Measurements from ENCODE around the gene HBZ.
"Not testable (repeated sequence)": the region's sequence is repeated elsewhere in the genome, so short reads cannot be mapped to it uniquely, and the experiment has no call there.

Gene HBZ

DNA sequence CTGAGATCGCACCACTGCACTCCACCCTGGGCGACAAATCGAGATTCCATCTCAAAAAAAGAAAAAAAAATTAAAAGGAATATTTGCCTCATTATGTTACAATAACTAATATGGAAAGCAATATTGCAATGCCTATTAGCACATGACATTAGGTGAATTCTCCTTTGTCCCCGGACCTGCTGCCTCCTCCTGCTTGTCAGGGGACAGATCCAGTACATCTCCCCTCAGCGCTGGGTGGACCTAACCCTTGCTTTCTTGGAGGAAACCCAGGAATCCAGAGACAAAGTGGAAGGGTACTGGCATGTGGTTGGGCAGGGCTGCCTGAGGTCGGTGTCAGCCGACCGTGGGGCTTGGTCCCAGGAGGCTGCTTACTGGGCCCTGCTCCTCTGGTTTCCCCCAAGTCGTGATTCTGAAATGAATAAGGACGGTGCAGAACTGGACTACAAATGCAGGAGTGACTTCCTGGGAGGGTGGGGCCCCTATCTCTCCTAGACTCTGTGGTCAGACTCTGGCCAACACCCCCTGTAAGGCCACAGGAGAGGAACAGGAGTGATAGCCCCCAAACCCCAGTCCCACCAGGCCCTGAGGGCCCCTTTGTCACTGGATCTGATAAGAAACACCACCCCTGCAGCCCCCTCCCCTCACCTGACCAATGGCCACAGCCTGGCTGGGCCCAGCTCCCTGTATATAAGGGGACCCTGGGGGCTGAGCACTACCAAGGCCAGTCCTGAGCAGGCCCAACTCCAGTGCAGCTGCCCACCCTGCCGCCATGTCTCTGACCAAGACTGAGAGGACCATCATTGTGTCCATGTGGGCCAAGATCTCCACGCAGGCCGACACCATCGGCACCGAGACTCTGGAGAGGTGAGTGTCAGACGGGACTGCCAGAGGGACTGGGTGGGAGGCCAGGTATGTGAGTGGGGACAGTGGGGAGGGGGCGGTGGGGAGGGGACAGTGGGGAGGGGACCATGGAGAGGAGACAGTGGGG, at the start of gene HBZ:
Gene HBZ, plus strand, starts transcription at position 504 of the 988 bp plus-strand sequence. Its CDS starts 266 bp downstream, at position 770.
- no peak for DNase-seq (ENCODE audit: low spot score)

DNA sequence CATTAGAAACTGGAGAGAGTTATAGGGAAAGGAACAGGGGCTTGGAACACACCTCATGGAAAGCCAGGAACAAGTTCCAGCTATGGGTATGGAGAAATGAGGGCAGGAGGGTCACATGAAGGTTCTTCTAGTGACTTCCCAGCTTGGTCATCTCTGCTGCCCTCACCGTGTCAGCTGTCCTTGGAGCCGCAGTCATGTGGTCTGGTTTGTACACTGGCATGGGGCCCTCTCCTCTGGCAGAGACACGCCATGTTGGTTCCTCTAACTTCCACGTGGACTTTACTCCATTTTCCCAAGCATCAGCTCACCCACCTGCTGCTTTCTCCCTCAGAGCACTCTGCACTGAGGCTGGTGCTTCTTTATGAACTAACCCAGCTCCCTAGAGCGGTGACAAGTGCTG, 48.1 kb upstream of the HBZ start:
- no peak for DNase-seq (ENCODE audit: low spot score)

DNA sequence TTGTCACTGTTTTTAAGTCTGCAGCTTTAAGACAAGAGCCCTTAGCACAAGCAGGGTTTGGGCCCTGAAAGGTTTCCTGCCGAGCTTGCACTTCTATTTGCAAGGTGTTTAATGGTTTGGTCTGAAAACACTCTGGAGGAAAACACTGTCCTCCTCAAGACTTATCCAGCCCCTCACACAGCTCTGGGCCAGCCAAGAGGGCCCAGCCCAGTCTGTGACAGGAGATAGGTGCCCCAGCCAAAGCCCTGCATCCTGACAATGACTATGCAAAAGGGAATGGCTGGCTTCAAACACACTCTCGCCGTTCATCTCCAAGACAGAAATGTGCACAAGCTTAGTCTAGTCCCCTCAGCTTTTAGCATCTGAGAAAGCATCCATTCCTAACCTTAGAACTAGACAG, 47.5 kb upstream of the HBZ start:
- no peak for DNase-seq (ENCODE audit: low spot score)

DNA sequence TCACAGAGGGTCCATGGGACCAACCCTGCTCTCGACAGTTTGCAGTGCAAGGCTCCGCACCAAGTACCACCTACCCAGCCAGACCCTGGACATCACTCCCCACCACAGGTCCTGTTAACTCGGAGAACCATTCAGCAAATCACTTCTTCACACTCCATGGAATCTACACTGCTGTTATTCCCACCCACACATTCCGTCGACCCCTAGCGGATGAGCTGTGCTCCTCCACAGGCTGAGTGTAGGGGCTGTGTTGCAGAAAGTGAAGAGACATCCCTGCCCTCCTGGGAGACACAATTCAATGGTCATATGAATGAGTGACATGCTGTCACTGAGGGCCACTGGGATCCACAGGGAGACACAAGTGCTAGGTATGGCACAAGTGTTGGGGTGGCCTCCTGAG, 46.9 kb upstream of the HBZ start:
- no peak for DNase-seq (ENCODE audit: low spot score)

DNA sequence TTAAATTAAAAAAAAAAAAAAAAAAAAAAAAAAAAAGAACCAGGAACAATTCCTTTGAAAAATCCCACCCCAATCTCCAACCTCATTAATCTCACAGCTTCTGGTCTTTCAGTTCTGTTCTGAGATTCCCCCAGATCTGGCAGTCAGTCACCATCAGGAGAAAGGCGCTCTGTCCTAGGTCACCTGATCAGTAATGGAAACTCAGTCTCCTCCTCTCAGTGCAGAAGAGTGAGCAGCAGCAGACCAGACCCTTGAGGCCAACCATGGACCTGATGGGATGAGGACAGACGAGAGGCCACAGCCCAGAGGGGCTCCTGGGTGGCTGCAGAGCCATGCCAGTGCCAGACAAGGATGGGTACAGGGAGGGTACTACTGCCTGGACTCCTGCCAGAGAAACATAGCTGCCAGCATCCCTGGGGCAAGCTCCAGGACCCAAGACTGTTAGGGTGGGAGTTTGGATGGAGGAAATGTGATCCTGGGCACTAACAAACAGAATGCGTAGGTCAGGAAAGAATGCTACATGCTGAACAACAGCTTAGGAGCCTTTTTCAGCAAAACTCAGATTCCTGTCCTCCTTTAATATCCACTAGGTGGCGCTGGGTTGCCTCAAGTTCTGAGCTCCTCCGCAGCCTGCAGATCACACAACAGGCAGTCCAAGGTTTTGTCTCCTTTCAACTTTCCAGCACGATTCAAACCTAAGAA, 45.7 kb upstream of the HBZ start:
- peak; percentile 78 for DNase-seq (ENCODE audit: low spot score)

DNA sequence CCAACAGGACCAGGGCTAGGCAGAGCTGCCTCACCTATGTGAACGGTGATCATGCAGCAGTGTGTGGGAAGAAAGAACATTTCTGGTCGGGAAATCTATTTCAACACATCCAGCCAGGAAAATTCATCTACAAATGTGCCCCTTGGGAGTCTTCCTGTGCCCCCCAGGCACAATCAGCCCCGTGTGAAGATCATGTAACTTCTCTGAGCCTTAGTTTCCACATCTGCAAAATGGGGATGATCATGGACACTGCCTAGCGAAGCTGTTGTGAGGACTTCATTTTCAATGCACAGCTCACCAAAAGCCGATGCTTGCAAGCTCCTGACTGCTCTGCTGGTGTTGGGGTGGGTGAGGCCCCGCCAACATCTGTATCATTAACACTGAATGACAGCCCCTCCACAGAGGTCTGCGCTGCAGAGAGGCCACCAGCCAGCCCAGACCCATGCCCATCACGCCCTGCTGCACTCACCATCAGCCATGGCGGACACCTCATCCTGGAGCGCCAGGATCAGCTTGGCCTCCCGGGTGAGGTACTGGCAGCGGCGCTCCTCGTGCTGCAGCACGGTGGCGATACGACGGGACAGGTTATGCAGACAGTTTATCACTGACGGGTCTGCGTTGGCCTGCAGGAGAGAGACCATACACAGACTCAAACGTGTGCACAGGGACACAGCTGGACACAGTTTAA, 40.1 kb upstream of the HBZ start:
- no peak for DNase-seq (ENCODE audit: low spot score)

DNA sequence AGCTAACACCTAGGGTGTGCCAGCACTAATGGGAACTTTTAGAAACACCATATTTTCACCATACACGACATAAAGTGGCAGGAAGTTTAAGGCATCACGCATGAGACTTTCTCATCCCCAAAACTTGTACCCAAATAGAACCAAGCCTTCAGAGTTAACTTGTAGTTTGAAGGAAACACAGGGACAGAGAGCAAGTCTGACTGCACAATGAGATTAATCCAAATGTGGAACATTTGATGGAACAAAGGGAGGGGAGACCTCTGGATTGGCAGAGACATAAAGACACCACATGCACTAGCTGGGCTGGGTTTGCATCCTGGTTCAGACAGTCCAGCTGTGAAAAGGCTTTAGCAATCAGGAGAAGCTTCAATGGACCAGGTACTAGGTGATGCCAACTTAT, 38.1 kb upstream of the HBZ start:
- no peak for DNase-seq (ENCODE audit: low spot score)

DNA sequence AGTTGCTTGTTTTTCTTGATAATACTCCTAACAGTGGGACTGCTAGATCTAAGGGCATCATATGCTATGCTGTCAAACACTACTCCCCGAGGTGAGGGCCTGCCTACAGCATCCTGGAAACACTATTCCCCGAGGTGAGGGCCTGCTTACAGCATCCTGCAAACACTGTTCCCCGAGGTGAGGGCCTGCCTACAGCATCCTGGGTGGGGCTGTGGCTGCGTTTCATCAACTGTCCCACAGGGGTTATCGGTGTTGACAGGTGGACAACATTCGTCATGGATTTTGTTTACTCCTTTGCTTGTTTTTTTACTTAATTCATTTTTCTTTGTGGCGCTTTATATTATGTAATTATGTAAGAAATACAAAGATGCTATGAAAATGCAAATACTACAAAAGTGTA, 36.4 kb upstream of the HBZ start:
- DNase-seq (ENCODE audit: low spot score) = no peak

DNA sequence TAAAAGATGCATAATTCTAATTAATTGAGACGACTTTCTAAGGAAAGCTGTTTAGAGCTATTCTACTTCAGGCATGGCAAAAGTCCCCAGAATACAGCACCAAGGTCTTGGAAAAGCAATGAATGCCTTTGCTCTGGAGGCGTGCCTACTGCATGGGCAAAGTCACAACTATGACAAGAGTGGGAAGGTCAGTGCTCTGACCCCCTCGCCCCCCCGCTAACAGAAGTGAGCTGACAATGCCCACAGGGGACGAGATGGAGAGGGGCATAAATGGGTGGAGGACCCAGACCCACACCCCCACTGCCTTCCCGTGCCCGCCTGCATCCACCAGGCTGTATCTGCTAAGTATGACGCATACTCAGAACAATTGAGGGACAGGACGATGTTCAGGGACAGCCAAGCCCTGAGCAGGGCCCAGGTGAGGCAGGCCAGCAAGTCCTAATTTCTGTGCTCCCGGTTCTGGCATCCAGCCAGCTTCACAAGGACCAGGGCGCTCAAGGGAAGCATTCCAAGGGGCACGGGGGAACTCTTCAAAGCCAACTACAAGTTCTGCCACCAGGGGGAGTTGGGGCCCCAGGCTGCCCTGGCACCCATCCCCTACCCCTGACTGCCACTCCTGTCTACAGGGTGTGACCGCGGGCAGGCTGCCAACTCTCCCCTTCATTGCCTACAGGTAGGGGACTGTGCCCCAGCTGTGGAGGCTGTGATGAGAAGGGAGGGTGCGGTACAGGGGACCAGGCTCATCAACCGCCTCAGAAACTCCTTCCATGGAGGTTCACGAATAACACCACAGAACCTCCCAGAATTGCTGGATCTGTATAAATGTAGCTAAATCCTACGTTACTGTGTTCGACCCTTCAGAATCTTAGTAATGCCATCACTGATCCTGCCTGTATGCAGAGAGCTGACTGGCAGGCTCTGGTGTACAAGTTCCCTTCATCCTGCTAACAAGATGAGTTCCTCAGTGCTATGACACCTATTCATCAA, 34.8 kb upstream of the HBZ start:
- DNase-seq (ENCODE audit: low spot score) = peak; percentile 65

DNA sequence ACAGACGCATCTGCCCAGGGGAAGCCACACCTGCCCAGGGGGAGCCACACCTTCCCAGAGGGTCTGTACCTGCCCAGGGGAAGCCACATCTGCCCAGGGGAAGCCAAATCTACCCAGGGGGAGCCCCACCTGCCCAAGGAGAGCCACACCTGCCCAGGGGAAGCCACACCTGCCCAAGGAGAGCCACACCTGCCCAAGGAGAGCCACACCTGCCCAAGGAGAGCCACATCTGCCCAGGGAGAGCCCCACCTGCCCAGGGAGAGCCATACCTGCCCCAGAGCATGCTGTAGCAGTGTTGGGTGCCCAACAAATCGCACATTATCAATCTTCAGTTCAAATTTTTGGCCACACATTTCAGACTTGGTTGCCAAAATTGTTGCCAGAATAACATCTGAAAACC, 33.6 kb upstream of the HBZ start:
- no peak for DNase-seq (ENCODE audit: low spot score)

DNA sequence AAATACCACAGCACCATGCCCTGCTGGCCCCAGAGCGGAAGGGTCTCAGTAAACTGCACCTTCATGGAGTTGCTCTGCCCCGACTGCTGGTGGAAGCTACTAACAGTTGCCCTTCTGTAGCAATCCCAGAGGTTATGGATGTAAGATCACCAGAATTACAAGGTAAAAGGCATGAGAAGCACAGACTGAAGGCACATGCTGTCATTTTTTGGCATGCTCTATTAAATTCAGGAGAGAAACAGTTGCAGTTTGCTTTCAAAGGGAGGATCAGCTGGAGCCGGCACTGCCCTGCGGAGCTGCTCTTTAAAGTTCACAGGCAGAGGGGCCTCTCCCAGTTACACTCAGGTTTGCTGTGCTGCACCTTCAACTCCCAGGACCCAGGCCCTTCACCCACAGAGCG, 33.1 kb upstream of the HBZ start:
- DNase-seq (ENCODE audit: low spot score) = no peak

DNA sequence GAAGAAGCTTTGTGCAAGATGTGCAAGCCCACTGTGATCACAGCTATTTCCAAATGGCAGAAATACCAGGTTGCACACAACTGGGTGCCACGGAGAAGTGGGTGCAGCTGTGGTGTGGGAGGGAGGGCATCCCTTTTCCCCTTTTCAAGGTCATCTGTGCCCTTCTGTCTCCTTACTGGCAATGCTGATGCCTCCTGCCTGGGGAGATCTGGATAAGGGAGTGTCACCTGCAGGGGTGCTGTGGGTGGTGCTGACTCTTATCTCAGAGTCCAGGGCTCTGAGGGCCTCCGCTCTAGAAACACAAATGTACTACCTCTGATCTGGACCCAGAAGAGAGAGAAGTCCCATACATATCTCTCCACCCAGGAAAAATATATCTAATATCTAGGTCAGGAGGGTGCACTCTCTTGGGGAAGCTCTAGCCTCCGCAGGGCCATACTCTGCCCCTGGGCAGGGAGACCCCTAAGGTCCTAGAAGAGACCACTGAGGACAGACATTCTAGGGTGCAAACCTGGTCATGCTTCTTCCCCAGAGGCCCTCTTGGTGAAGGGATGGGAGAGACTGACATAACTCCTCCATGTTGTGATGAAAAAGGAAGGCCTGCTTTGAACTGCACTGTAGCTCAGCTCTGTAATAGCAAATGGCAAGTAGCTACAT, 32.5 kb upstream of the HBZ start:
- DNase-seq (ENCODE audit: low spot score) = no peak

DNA sequence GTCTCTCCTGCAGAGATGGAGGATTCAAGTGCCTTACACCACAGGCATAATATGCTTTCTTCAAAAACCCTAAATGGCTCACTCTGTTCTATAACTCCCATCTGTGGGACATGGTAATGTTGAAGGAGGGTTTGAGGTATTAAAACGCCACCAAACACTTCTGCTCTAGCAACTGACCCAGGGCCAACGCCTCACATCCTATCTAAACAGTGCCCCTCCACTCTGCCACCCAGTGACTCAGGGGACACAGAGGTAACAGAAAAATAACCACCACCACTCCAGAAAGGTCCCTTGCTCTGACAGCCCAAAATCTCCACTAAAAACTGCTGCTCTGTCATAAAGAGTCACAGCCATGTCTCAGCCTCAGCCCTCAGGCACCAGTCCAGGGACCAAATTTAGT, 31.7 kb upstream of the HBZ start:
- DNase-seq (ENCODE audit: low spot score) = no peak

DNA sequence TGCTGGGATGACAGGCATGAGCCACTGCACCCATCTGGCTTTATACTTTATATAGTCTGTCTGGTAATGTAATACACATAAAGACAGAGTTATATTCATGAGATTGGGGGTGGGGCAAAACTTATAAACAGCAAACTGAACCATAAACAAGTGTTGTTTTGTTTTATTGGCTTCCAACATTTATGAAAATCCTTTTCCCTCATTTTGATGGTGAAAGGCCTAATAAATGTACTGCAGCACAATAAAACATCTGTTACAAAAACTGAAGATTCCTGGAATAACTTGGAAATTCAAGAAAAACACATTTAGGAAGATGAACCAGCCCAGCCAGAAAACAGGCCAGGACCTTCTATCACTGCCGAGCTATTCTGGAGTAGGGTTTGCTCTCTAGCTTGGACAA, 30.1 kb upstream of the HBZ start:
- no peak for DNase-seq (ENCODE audit: low spot score)

DNA sequence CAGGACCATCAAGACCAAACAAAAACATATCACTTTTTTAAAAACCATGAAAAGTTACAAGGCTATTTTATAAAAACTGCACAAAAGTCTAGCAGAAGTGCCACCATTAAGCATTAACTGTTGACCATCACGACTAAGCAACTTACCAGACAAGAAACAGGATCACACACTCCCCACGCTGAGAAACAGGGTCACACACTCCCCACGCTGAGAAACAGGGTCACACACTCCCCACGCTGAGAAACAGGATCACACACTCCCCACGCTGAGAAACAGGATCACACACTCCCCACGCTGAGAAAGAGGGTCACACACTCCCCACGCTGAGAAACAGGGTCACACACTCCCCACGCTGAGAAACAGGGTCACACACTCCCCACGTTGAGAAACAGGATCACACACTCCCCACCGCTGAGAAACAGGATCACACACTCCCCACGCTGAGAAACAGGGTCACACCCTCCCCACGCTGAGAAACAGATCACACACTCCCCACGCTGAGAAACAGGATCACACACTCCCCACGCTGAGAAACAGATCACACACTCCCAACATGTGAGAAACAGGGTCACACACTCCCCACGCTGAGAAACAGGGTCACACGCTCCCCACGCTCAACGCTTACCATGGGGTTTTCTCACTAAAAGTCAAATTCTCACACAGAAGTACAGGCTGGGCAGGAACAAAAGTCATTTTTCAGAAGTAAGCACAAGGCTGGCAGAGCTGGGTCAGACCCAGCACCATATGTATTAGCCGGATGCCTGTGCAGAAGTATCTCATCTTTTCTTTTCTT, 28.7 kb upstream of the HBZ start:
- DNase-seq (ENCODE audit: low spot score) = not testable (repeated sequence)

DNA sequence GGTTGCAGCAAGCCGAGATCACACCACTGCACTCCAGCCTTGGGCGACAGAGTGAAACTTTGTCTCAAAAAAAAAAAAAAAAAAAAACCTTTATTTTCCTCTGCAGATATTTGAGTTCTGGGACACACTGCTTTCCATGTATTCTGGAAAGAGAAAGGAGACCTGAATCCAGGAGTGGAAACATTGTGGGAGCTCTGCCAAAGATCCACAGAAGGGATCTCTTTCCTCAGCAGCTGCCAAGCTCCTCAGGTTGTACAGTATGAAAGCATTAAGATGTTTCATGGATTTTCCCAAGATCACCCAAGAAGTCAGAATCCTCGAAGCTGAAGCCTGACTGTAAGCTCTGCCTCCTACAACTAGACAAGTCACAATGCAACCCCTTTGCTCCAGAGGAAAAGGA, 27.4 kb upstream of the HBZ start:
- DNase-seq (ENCODE audit: low spot score) = no peak

DNA sequence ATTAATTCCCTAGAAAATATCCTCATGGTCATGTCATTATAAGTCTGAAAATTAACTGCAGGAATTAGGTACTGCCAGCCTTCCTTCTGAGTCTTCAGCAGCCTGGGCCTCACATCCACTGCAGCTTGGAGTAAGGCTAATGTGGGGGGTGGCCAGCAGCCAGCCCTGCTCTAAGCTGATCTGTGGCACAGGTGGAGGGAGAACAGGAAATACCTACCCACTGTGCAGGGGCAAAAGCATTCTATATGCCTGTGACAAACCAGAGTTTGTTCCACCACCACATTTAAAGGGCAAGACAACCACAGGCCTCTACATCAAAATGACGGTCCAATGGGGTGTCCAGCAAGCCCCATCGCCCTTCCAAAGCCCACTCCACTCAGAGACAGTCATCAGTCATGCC, 23.4 kb upstream of the HBZ start:
- no peak for DNase-seq (ENCODE audit: low spot score)

DNA sequence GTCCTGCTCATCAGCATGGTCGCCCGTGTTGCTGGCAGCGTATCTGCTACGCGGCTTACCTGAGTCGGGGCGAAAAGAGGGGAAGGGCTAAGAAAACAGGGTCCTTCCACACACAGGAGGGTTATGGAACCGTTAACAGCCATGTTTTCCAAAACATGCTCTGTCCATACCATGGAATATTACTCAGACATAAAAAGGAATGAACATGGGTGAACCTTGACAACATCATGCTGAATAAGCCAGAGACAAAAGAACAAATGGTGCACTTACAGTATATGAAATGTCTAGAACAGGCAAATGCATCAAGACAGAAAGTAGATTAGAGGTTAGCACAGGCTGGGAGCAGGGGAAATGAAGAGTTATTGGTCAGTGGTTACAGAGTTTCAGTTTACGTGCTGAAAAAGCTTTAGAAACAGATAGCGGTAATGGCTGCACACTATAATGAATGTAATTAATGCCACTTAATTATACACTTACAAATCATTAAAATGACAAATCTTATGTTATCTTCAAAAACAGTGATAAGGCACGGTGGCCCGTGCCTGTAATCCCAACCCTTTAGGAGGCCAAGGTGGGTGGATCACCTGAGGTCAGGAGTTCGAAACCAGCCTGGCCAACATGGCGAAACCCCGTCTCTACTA, 21.8 kb upstream of the HBZ start:
- DNase-seq (ENCODE audit: low spot score) = no peak

DNA sequence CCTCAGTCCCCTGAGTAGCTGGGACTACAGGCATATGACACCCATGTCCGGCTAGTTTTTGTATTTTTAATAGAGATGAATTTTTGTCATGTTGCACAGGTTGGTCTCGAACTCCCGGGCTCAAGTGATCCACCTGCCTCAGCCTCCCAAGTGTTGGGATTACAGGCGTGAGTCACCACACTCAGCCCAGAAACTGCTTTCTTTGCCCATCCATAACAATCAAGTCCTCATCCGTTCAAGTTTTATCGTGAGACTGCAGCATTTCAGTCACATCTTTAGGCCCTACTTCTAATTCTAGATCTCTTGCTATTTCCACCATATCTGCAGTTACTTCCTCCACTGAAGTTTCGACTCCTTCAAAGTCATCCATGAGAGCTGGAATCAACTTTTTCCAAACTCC, 20.3 kb upstream of the HBZ start:
- no peak for DNase-seq (ENCODE audit: low spot score)

DNA sequence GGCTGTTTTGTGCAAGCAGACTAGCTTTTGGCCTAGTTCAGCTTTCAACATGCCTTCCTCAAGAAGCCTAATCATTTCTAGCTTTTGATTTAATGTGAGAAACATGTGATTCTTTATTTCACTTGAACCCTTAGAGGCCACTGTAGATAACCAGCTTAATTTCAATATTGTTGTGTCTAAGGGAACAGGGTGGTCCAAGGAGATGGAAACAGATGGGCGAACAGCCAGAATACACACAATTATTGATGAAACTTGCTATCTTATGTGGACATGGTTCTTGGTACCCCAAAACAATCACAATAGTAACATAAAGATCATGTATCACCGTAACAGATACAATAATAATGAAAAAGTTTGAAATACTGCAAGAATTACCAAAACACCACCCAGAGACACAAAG, 18.7 kb upstream of the HBZ start:
- DNase-seq (ENCODE audit: low spot score) = no peak

Data from kidney tubule cell (primary cell).